CD14-positive monocyte (primary cell): ENCODE data around the gene PDHA1. TPM values are rescaled to one million over a fixed set of nuclear protein-coding genes. Genes with fewer than 3 reads are reported as not detected.

Experiments
- DNase-seq, 3 donors: peaks; one replicate each; pipeline ENCODE4 v3.0.0-alpha.2; 2011 to 2022
- H2AFZ ChIP-seq: 2 replicates; pipeline ENCODE4 v1.6.0; 2012; ENCODE audit warnings: mild to moderate bottlenecking, low read depth, low read length, inconsistent platforms; ENCODE audit not compliant: insufficient read depth, poor library complexity, severe bottlenecking
- H3K27ac ChIP-seq, 2 donors: 1 replicate in 1 of 2; 2 replicates in 1 of 2; pipeline ENCODE4 v1.5.1; 2012 to 2013; ENCODE audit warnings: low read length in 2 of 2, control low read depth in 1 of 2, inconsistent platforms in 1 of 2, low read depth in 1 of 2, mild to moderate bottlenecking in 1 of 2
- H3K27me3 ChIP-seq, 2 donors: one replicate each; pipeline versions ENCODE4 v1.6.0 to v1.6.1; 2011 to 2013; ENCODE audit warnings: low read length in 2 of 2; ENCODE audit not compliant: control insufficient read depth in 2 of 2, insufficient read depth in 2 of 2
- H3K36me3 ChIP-seq, 2 donors: replicated peaks in 1 of 2; 1 replicate in 1 of 2; 2 replicates in 1 of 2; pipeline versions ENCODE4 v1.5.1 to v1.6.1; 2012 to 2013; ENCODE audit warnings: low read length in 2 of 2, control low read depth in 1 of 2, inconsistent platforms in 1 of 2, mild to moderate bottlenecking in 1 of 2; ENCODE audit not compliant: insufficient read depth in 2 of 2, control insufficient read depth in 1 of 2
- H3K4me1 ChIP-seq, 2 donors: 1 replicate in 1 of 2; 2 replicates in 1 of 2; pipeline versions ENCODE4 v1.5.1 to v1.6.1; 2012 to 2013; ENCODE audit warnings: low read length in 2 of 2, control low read depth in 1 of 2, inconsistent platforms in 1 of 2, mild to moderate bottlenecking in 1 of 2, moderate library complexity in 1 of 2; ENCODE audit not compliant: insufficient read depth in 2 of 2, control insufficient read depth in 1 of 2
- H3K4me2 ChIP-seq: replicated peaks from 2 replicates; pipeline ENCODE3; 2012; ENCODE audit warnings: low read length, moderate library complexity, mild to moderate bottlenecking; ENCODE audit not compliant: poor library complexity, severe bottlenecking; ENCODE audit errors: extremely low read depth
- H3K4me3 ChIP-seq, 3 experiments: fragments of 200-600 bp in 1 of 3; sonication (generic) in 1 of 3; replicated peaks in 1 of 3; 1 replicate in 2 of 3; 2 replicates in 1 of 3; pipeline ENCODE4 v1.5.1; 2011 to 2013; ENCODE audit warnings: low read length in 3 of 3, mild to moderate bottlenecking in 3 of 3, control low read depth in 2 of 3, low read depth in 2 of 3, inconsistent platforms in 1 of 3, moderate library complexity in 1 of 3
- H3K79me2 ChIP-seq: 2 replicates; pipeline ENCODE4 v1.6.0; 2012; ENCODE audit warnings: mild to moderate bottlenecking, control low read depth, inconsistent platforms, low read length, moderate library complexity; ENCODE audit not compliant: insufficient read depth
- H3K9ac ChIP-seq: 2 replicates; pipeline ENCODE4 v1.6.0; 2017; ENCODE audit warnings: low read length, mild to moderate bottlenecking; ENCODE audit not compliant: insufficient read depth, poor library complexity, severe bottlenecking
- H3K9me3 ChIP-seq, 2 donors: replicated peaks in 1 of 2; 1 replicate in 1 of 2; 2 replicates in 1 of 2; pipeline versions ENCODE4 v1.5.1 to v1.6.1; 2012 to 2013; ENCODE audit warnings: low read length in 2 of 2, control low read depth in 1 of 2; ENCODE audit not compliant: control insufficient read depth in 1 of 2, insufficient read depth in 1 of 2
- H4K20me1 ChIP-seq: 2 replicates; pipeline ENCODE4 v1.6.0; 2012; ENCODE audit warnings: mild to moderate bottlenecking, low read length, control low read depth, moderate library complexity; ENCODE audit not compliant: insufficient read depth
- H3K27ac Mint-ChIP-seq, 7 donors: one replicate each; pipeline ENCODE4 v1.8.0; 2020; ENCODE audit warnings: mild to moderate bottlenecking in 7 of 7, mixed read lengths in 7 of 7, moderate library complexity in 6 of 7, inconsistent platforms in 2 of 7
- H3K27me3 Mint-ChIP-seq, 3 donors: one replicate each; pipeline ENCODE4 v1.8.0; 2021 to 2022; ENCODE audit warnings: low read depth in 3 of 3, mild to moderate bottlenecking in 3 of 3, mixed read lengths in 3 of 3, moderate library complexity in 3 of 3, inconsistent platforms in 1 of 3
- H3K36me3 Mint-ChIP-seq, 2 donors: one replicate each; pipeline ENCODE4 v1.8.0; 2020; ENCODE audit warnings: mixed read lengths in 2 of 2, inconsistent platforms in 1 of 2, mild to moderate bottlenecking in 1 of 2
- H3K4me1 Mint-ChIP-seq: one replicate; pipeline ENCODE4 v1.8.0; 2020; ENCODE audit warnings: mild to moderate bottlenecking, mixed read lengths
- H3K4me3 Mint-ChIP-seq, 2 donors: one replicate each; pipeline ENCODE4 v1.8.0; 2020; ENCODE audit warnings: mild to moderate bottlenecking in 2 of 2, mixed read lengths in 2 of 2, moderate library complexity in 1 of 2
- H3K9me3 Mint-ChIP-seq, 7 donors: one replicate each; pipeline ENCODE4 v1.8.0; 2020 to 2022; ENCODE audit warnings: mixed read lengths in 7 of 7, mild to moderate bottlenecking in 6 of 7, moderate library complexity in 6 of 7, inconsistent platforms in 2 of 7
- CTCF ChIP-seq: fragments of 200-600 bp; IDR thresholded peaks from one replicate; pipeline ENCODE4 v1.8.0; 2022; ENCODE audit warnings: antibody characterized with exemption, mild to moderate bottlenecking
- WGBS: methylation state at CpG from one replicate; pipeline ENCODE4 v1.1.5; 2013; ENCODE audit warnings: missing lambda C conversion rate; ENCODE audit not compliant: insufficient coverage; 5-methylcytosine and 5-hydroxymethylcytosine counted together
- intact Hi-C, 2 donors: fragments of 100-400 bp; cut with micrococcal nuclease; formaldehyde crosslinking; loops; one replicate each; pipeline versions ENCODE4 v1.15.0 to v1.15.1; 2023
- polyA plus RNA-seq, 3 donors: library from polyadenylated mRNA; depleted of rRNA in 1 of 3; unstranded in 2 of 3; stranded (reverse) in 1 of 3; fragments of 300-500 nt in 2 of 3; fragments of >200 nt in 1 of 3; fragmentation: Illumina TruSeq in 2 of 3; gene quantifications; 1 replicate in 2 of 3; 2 replicates in 1 of 3; pipeline ENCODE4 v1.2.3, GENCODE V29; 2012 to 2021

PDHA1 gene
- polyA plus RNA-seq, 3 donors, result 56.0 to 76.3 (median 74.8) TPM

DNA sequence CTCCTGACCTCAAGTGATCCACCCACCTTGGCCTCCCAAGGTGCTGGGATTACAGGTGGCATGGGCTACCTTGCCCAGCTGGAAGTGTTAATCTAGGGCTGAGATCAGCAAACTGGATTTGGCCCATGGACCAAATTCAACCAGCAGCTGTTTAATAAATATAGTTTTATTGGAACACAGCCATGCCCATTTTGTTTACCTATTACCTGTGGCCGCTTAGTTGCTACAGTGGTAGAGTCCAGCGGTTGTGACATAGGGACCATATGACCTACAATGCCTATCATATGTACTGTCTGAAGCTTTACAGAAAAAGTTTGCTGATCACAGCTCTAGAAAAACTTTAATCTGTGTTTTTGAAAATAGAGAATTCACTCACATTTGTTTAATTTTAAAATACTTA, 17.2 kb upstream of the PDHA1 start:
- H4K20me1 ChIP-seq, result no peaks in the 10 kb centered on the region
- Mint-ChIP-seq H3K36me3 (no peaks in the 10 kb centered on the region), H3K4me1 (no peaks in the 10 kb centered on the region), H3K4me3 (no peak overlapping the region), H3K9me3 (peaks cover 0 to 3% (median 0%) of the 10 kb centered on the region in 7 donors), H3K27ac (no peak overlapping the region), H3K27me3 (peaks cover 0 to 16% (median 2%) of the 10 kb centered on the region in 3 donors)
- no peaks in the 10 kb centered on the region for H3K36me3 ChIP-seq
- WGBS, result no CpG with 5 or more reads among the region's 2 CpGs
- H3K4me1 ChIP-seq, result no peaks in the 10 kb centered on the region
- no peaks in the 10 kb centered on the region for H3K79me2 ChIP-seq
- H3K27me3 ChIP-seq, result no peaks in the 10 kb centered on the region
- H3K27ac ChIP-seq, result no peak overlapping the region
- intact Hi-C loops, result no loop called here
- no peak overlapping the region for H3K4me3 ChIP-seq
- DNase-seq, result no peak
- H3K9me3 ChIP-seq, result no peaks in the 10 kb centered on the region
- H2AFZ ChIP-seq, result no peak overlapping the region
- no peak for TF ChIP-seq CTCF
- H3K9ac ChIP-seq, result no peak overlapping the region
- no peak overlapping the region for H3K4me2 ChIP-seq

DNA sequence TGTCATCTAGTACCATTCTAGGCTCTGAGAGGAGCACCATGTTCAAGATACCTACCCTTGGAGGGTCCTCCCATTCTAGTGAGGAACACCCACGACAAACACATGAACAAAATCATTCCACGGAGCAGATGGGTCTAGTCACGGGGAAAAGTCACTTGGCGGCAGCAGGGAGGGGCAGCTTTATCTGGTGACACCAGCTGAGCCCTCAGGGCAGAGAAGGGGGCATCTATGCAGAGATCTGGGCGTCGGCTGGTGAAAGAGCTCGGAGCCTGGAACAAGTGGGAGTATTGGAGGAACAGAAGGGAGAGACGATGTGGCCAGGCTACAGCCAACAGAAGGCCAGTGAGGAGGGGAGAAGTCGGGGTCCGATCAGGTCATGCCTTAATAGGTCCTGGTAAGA, 11.9 kb upstream of the PDHA1 start:
- H3K9me3 Mint-ChIP-seq, result peaks cover 0 to 9% (median 2%) of the 10 kb centered on the region in 7 donors
- H3K4me2 ChIP-seq, result no peak overlapping the region

More for the DNA sequence above, 11.9 kb upstream of the PDHA1 start:
- Histone ChIP-seq H3K36me3 (no peaks in the 10 kb centered on the region), H3K9ac (no peak overlapping the region), H3K4me1 (no peaks in the 10 kb centered on the region), H3K9me3 (no peaks in the 10 kb centered on the region), H4K20me1 (no peaks in the 10 kb centered on the region), H2AFZ (no peak overlapping the region), H3K27me3 (no peaks in the 10 kb centered on the region), H3K27ac (no peak overlapping the region), H3K4me3 (no peak overlapping the region), H3K79me2 (no peaks in the 10 kb centered on the region)
- TF ChIP-seq CTCF, result no peak
- Mint-ChIP-seq H3K27me3 (peaks cover 0 to 9% (median 5%) of the 10 kb centered on the region in 3 donors), H3K27ac (peak overlapping the region in 1 of 7 donors; percentile 58), H3K36me3 (no peaks in the 10 kb centered on the region), H3K4me1 (no peaks in the 10 kb centered on the region), H3K4me3 (no peak overlapping the region)
- no peak for DNase-seq
- intact Hi-C loops, result loop anchor here (5.0 to 10.0 kb wide), 4 partner anchors 397 to 1597 kb away; partner anchors contain the start of gene SCML1 (in 1 of the 2)
- 94% methylated on average over 4 of the region's 10 CpGs for WGBS
